ENCODE measurements around the gene DPPA5. TPM values are rescaled to one million over a fixed set of nuclear protein-coding genes. Genes with fewer than 3 reads are reported as not detected.
A peak's percentile ranks its signal among the peaks of the same experiment; 100 is the strongest.

Gene DPPA5
- polyA plus RNA-seq (2013) = not detected in 2 replicates

- Histone ChIP-seq H3K4me2 (ENCODE audit: low read length) (no peak within 1 kb of the TSS), H3K9me3 (ENCODE audit: insufficient read depth, low read depth, low read length) (no peaks in the 10 kb centered on the region), H3K4me3 (ENCODE audit: low read depth, low read length) (no peak within 1 kb of the TSS), H2BK120ac (ENCODE audit: insufficient read depth, low read length, poor library complexity) (no peak within 1 kb of the TSS), H2BK5ac (ENCODE audit: low read depth, low read length, poor library complexity) (no peak within 1 kb of the TSS), H3K36me3 (ENCODE audit: control insufficient read depth in 1 of 2, insufficient read depth in 2 of 2, low read length in 2 of 2) (no peaks in the 10 kb centered on the region), H3K4ac (ENCODE audit: low read depth, low read length) (no peak within 1 kb of the TSS), H4K12ac (ENCODE audit: low read depth, low read length) (no peak within 1 kb of the TSS), H2AK5ac (ENCODE audit: low read length) (no peak within 1 kb of the TSS), H3K4me1 (ENCODE audit: control insufficient read depth in 1 of 2, insufficient read depth in 2 of 2, low read length in 2 of 2) (no peaks in the 10 kb centered on the region), H3K27me3 (ENCODE audit: insufficient read depth, low read length) (peaks cover 9% of the 10 kb centered on the region), H3K14ac (ENCODE audit: low read length) (no peak within 1 kb of the TSS), H4K91ac (ENCODE audit: low read depth, low read length) (no peak within 1 kb of the TSS), H3K27ac (ENCODE audit: low read depth, low read length) (no peak within 1 kb of the TSS), H2BK12ac (ENCODE audit: low read length) (no peak within 1 kb of the TSS), H3K79me2 (ENCODE audit: control insufficient read depth, insufficient read depth, low read length, poor library complexity) (no peaks in the 10 kb centered on the region), H2AFZ (ENCODE audit: insufficient read depth, low read length, poor library complexity) (no peak within 1 kb of the TSS), H3K9ac (ENCODE audit: low read length) (no peak within 1 kb of the TSS), H3K23ac (ENCODE audit: low read length) (no peak within 1 kb of the TSS), H3K79me1 (ENCODE audit: low read length) (no peaks in the 10 kb centered on the region), H3K18ac (ENCODE audit: low read length) (no peak within 1 kb of the TSS), H4K8ac (ENCODE audit: low read depth, low read length) (no peak within 1 kb of the TSS)
- DNase-seq = no peak
- whole genome bisulfite sequencing (ENCODE audit: extremely low coverage, insufficient coverage, insufficient read length) = no CpG with 5 or more reads among the region's 59 CpGs
Measured at GRCh38 chr6:73353636-73354593, at the start of gene DPPA5. Gene DPPA5, minus strand, starts transcription at chr6:73354276. Its CDS starts 51 bp downstream, at chr6:73354225.

- Histone ChIP-seq H3K27ac (ENCODE audit: low read depth, low read length) (no peak overlapping the region), H3K79me1 (ENCODE audit: low read length) (no peaks in the 10 kb centered on the region), H3K36me3 (ENCODE audit: control insufficient read depth in 1 of 2, insufficient read depth in 2 of 2, low read length in 2 of 2) (no peaks in the 10 kb centered on the region), H3K23ac (ENCODE audit: low read length) (no peak overlapping the region), H3K4me2 (ENCODE audit: low read length) (no peak overlapping the region), H3K14ac (ENCODE audit: low read length) (no peak overlapping the region), H4K8ac (ENCODE audit: low read depth, low read length) (no peak overlapping the region), H3K4me3 (ENCODE audit: low read depth, low read length) (no peak overlapping the region), H3K9ac (ENCODE audit: low read length) (no peak overlapping the region), H2BK12ac (ENCODE audit: low read length) (no peak overlapping the region), H2BK120ac (ENCODE audit: insufficient read depth, low read length, poor library complexity) (no peak overlapping the region), H3K4ac (ENCODE audit: low read depth, low read length) (no peak overlapping the region), H3K18ac (ENCODE audit: low read length) (no peak overlapping the region), H3K27me3 (ENCODE audit: insufficient read depth, low read length) (no peaks in the 10 kb centered on the region), H4K91ac (ENCODE audit: low read depth, low read length) (no peak overlapping the region), H2BK5ac (ENCODE audit: low read depth, low read length, poor library complexity) (no peak overlapping the region), H3K79me2 (ENCODE audit: control insufficient read depth, insufficient read depth, low read length, poor library complexity) (no peaks in the 10 kb centered on the region), H2AK5ac (ENCODE audit: low read length) (no peak overlapping the region), H3K4me1 (ENCODE audit: control insufficient read depth in 1 of 2, insufficient read depth in 2 of 2, low read length in 2 of 2) (no peaks in the 10 kb centered on the region), H3K9me3 (ENCODE audit: insufficient read depth, low read depth, low read length) (no peaks in the 10 kb centered on the region), H2AFZ (ENCODE audit: insufficient read depth, low read length, poor library complexity) (no peak overlapping the region), H4K12ac (ENCODE audit: low read depth, low read length) (no peak overlapping the region)
- no peak for DNase-seq
Measured at GRCh38 chr6:73400656-73401055, 46.6 kb upstream of the DPPA5 start.

GRCh38 chr6:73395875-73396274 lies 41.8 kb upstream of the DPPA5 start:
- Histone ChIP-seq H3K4me3 (ENCODE audit: low read depth, low read length) (no peak overlapping the region), H3K9me3 (ENCODE audit: insufficient read depth, low read depth, low read length) (peaks cover 5% of the 10 kb centered on the region), H3K23ac (ENCODE audit: low read length) (no peak overlapping the region), H4K12ac (ENCODE audit: low read depth, low read length) (no peak overlapping the region), H3K4me2 (ENCODE audit: low read length) (no peak overlapping the region), H2BK120ac (ENCODE audit: insufficient read depth, low read length, poor library complexity) (no peak overlapping the region), H3K4ac (ENCODE audit: low read depth, low read length) (no peak overlapping the region), H4K91ac (ENCODE audit: low read depth, low read length) (no peak overlapping the region), H3K18ac (ENCODE audit: low read length) (no peak overlapping the region), H3K79me2 (ENCODE audit: control insufficient read depth, insufficient read depth, low read length, poor library complexity) (no peaks in the 10 kb centered on the region), H3K14ac (ENCODE audit: low read length) (no peak overlapping the region), H3K4me1 (ENCODE audit: control insufficient read depth in 1 of 2, insufficient read depth in 2 of 2, low read length in 2 of 2) (no peaks in the 10 kb centered on the region), H4K8ac (ENCODE audit: low read depth, low read length) (no peak overlapping the region), H3K79me1 (ENCODE audit: low read length) (no peaks in the 10 kb centered on the region), H3K36me3 (ENCODE audit: control insufficient read depth in 1 of 2, insufficient read depth in 2 of 2, low read length in 2 of 2) (no peaks in the 10 kb centered on the region), H2AK5ac (ENCODE audit: low read length) (no peak overlapping the region), H3K9ac (ENCODE audit: low read length) (no peak overlapping the region), H3K27ac (ENCODE audit: low read depth, low read length) (no peak overlapping the region), H2AFZ (ENCODE audit: insufficient read depth, low read length, poor library complexity) (no peak overlapping the region), H3K27me3 (ENCODE audit: insufficient read depth, low read length) (no peaks in the 10 kb centered on the region), H2BK5ac (ENCODE audit: low read depth, low read length, poor library complexity) (no peak overlapping the region), H2BK12ac (ENCODE audit: low read length) (no peak overlapping the region)
- DNase-seq = no peak
- WGBS (ENCODE audit: extremely low coverage, insufficient coverage, insufficient read length) = no CpG with 5 or more reads among the region's 10 CpGs

- no peaks in the 10 kb centered on the region for H3K79me1 ChIP-seq (ENCODE audit: low read length)
- no peak within 1 kb of the TSS for H2BK5ac ChIP-seq (ENCODE audit: low read depth, low read length, poor library complexity)
- H2BK12ac ChIP-seq (ENCODE audit: low read length) = no peak within 1 kb of the TSS
- no peak within 1 kb of the TSS for H3K4me3 ChIP-seq (ENCODE audit: low read depth, low read length)
- no peak within 1 kb of the TSS for H3K9ac ChIP-seq (ENCODE audit: low read length)
- H3K27me3 ChIP-seq (ENCODE audit: insufficient read depth, low read length) = no peaks in the 10 kb centered on the region
- H3K4me2 ChIP-seq (ENCODE audit: low read length) = no peak within 1 kb of the TSS
- no peak within 1 kb of the TSS for H2AFZ ChIP-seq (ENCODE audit: insufficient read depth, low read length, poor library complexity)
- DNase-seq = peak; percentile 97 to 99
- H4K8ac ChIP-seq (ENCODE audit: low read depth, low read length) = no peak within 1 kb of the TSS
- H2AK5ac ChIP-seq (ENCODE audit: low read length) = no peak within 1 kb of the TSS
- H3K14ac ChIP-seq (ENCODE audit: low read length) = no peak within 1 kb of the TSS
- WGBS (ENCODE audit: extremely low coverage, insufficient coverage, insufficient read length) = no CpG with 5 or more reads among the region's 54 CpGs
- H3K23ac ChIP-seq (ENCODE audit: low read length) = no peak within 1 kb of the TSS
- H3K79me2 ChIP-seq (ENCODE audit: control insufficient read depth, insufficient read depth, low read length, poor library complexity) = no peaks in the 10 kb centered on the region
- peaks cover 5% of the 10 kb centered on the region for H3K9me3 ChIP-seq (ENCODE audit: insufficient read depth, low read depth, low read length)
- no peak within 1 kb of the TSS for H3K27ac ChIP-seq (ENCODE audit: low read depth, low read length)
- H3K36me3 ChIP-seq (ENCODE audit: control insufficient read depth in 1 of 2, insufficient read depth in 2 of 2, low read length in 2 of 2) = no peaks in the 10 kb centered on the region
- H3K4me1 ChIP-seq (ENCODE audit: control insufficient read depth in 1 of 2, insufficient read depth in 2 of 2, low read length in 2 of 2) = no peaks in the 10 kb centered on the region
- H2BK120ac ChIP-seq (ENCODE audit: insufficient read depth, low read length, poor library complexity) = no peak within 1 kb of the TSS
- H3K4ac ChIP-seq (ENCODE audit: low read depth, low read length) = no peak within 1 kb of the TSS
- no peak within 1 kb of the TSS for H3K18ac ChIP-seq (ENCODE audit: low read length)
- H4K91ac ChIP-seq (ENCODE audit: low read depth, low read length) = no peak within 1 kb of the TSS
- no peak within 1 kb of the TSS for H4K12ac ChIP-seq (ENCODE audit: low read depth, low read length)
Measured at GRCh38 chr6:73394577-73395354, 40.7 kb upstream of the DPPA5 start, which contains the start of gene DDX43. Gene DDX43, plus strand, starts transcription at chr6:73394828. Its CDS starts 78 bp downstream, at chr6:73394906.
